Naive thymus-derived CD4-positive, alpha-beta T cell (primary cell): ENCODE results near the gene GPR158. TPM values are rescaled to one million over a fixed set of nuclear protein-coding genes. Genes with fewer than 3 reads are reported as not detected.

Experiments used
- ATAC-seq: fragments of 150-1000 bp; cut with Tn5 transposase; 2 replicates; pipeline ENCODE4 v1.10.0; 2021; ENCODE audit warnings: mild to moderate bottlenecking, moderate library complexity
- CTCF ChIA-PET: fragments of 350-600 bp; sonication (Branson Sonifier 250); formaldehyde crosslinking; loops from one replicate; lab custom pipeline; 2021; ENCODE audit warnings: antibody characterized with exemption; lab: Charles Lee
- POLR2A ChIA-PET: fragments of 350-600 bp; sonication (Branson Sonifier 250); formaldehyde crosslinking; loops from one replicate; lab custom pipeline; 2021; ENCODE audit warnings: antibody characterized with exemption, inconsistent platforms; lab: Charles Lee
- DNase-seq, 9 donors: peaks; one replicate each; pipeline versions ENCODE4 v3.0.0 to v3.0.0-alpha.2; 2020 to 2022; ENCODE audit warnings: mixed read lengths in 1 of 9
- H3K27ac ChIP-seq: one replicate; pipeline ENCODE4 v1.7.0; 2013; ENCODE audit warnings: mild to moderate bottlenecking, low read depth, low read length, moderate library complexity
- H3K27me3 ChIP-seq, 2 donors: one replicate each; pipeline ENCODE4 v1.7.0; 2013; ENCODE audit warnings: low read length in 2 of 2, mild to moderate bottlenecking in 2 of 2, moderate library complexity in 2 of 2; ENCODE audit not compliant: control insufficient read depth in 2 of 2, insufficient read depth in 2 of 2
- H3K36me3 ChIP-seq, 3 experiments: 1 replicate in 2 of 3; 2 replicates in 1 of 3; pipeline ENCODE4 v1.7.0; 2013; ENCODE audit warnings: low read length in 3 of 3, mild to moderate bottlenecking in 3 of 3, moderate library complexity in 1 of 3; ENCODE audit not compliant: insufficient read depth in 3 of 3, control insufficient read depth in 2 of 3
- H3K4me1 ChIP-seq, 2 donors: one replicate each; pipeline ENCODE4 v1.7.0; 2013; ENCODE audit warnings: low read length in 2 of 2, mild to moderate bottlenecking in 2 of 2, moderate library complexity in 1 of 2; ENCODE audit not compliant: control insufficient read depth in 2 of 2, insufficient read depth in 2 of 2
- H3K4me3 ChIP-seq: 2 replicates; pipeline ENCODE4 v1.7.0; 2013; ENCODE audit warnings: mild to moderate bottlenecking, low read length
- H3K9me3 ChIP-seq, 3 experiments: 1 replicate in 2 of 3; 2 replicates in 1 of 3; pipeline ENCODE4 v1.7.0; 2013; ENCODE audit warnings: low read length in 3 of 3; ENCODE audit not compliant: control insufficient read depth in 2 of 3
- H3K27ac Mint-ChIP-seq, 9 donors: one replicate each; pipeline ENCODE4 v1.8.0; 2020 to 2022; ENCODE audit warnings: mixed read lengths in 9 of 9, mild to moderate bottlenecking in 8 of 9, moderate library complexity in 5 of 9, inconsistent platforms in 2 of 9
- H3K27me3 Mint-ChIP-seq, 5 donors: one replicate each; pipeline ENCODE4 v1.8.0; 2021 to 2022; ENCODE audit warnings: mixed read lengths in 5 of 5, mild to moderate bottlenecking in 1 of 5
- H3K36me3 Mint-ChIP-seq, 5 donors: one replicate each; pipeline ENCODE4 v1.8.0; 2020 to 2022; ENCODE audit warnings: mixed read lengths in 5 of 5, mild to moderate bottlenecking in 3 of 5, inconsistent platforms in 1 of 5
- H3K4me1 Mint-ChIP-seq, 7 donors: one replicate each; pipeline ENCODE4 v1.8.0; 2020 to 2022; ENCODE audit warnings: mixed read lengths in 7 of 7, mild to moderate bottlenecking in 3 of 7, inconsistent platforms in 1 of 7
- H3K4me3 Mint-ChIP-seq, 10 donors: one replicate each; pipeline ENCODE4 v1.8.0; 2020 to 2022; ENCODE audit warnings: mild to moderate bottlenecking in 10 of 10, mixed read lengths in 10 of 10, moderate library complexity in 6 of 10, inconsistent platforms in 2 of 10
- H3K9me3 Mint-ChIP-seq, 11 donors: one replicate each; pipeline ENCODE4 v1.8.0; 2020 to 2022; ENCODE audit warnings: mixed read lengths in 11 of 11, mild to moderate bottlenecking in 4 of 11, inconsistent platforms in 1 of 11, moderate library complexity in 1 of 11
- intact Hi-C, 2 donors: fragments of 100-400 bp; cut with micrococcal nuclease; formaldehyde crosslinking; loops; one replicate each; pipeline ENCODE4 v1.15.1; 2023
- polyA plus RNA-seq, 2 donors: library from polyadenylated mRNA; unstranded; fragments of 300-500 nt; fragmentation: Illumina TruSeq; gene quantifications; one replicate each; pipeline ENCODE4 v1.2.3, GENCODE V29; 2021
- total RNA-seq, 6 experiments: library from RNA in 5 of 6; stranded (reverse) in 5 of 6; gene quantifications; 1 replicate in 5 of 6; 2 replicates in 1 of 6; pipeline ENCODE4 v1.2.3 and lab custom pipeline; 2021 to 2026

GPR158 gene
- total and polyA plus RNA-seq, 7 experiments from 2014 or later, result not detected

DNA sequence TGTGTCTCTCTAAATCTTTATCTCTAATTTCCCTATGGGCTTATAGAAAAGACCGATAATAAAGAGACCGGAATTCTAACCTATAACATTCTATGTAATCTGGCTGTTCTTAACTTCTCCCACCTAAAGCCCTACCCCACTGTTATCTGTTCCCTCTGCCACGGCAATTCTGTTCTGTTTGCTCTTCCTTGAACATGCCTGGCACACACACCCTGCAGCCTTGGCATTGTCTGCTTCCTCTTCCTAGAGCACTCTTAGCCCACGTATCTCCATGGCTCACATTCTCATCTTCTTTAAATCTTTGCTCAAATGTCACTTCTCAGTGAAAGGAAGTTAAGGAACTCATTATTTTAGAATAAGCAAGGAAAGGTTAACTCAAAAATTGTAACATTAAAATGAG is 309.2 kb downstream of the GPR158 start:
- no peak for ATAC-seq
- Mint-ChIP-seq H3K4me1 (no peaks in the 10 kb centered on the region), H3K4me3 (no peak overlapping the region), H3K36me3 (peaks cover 0 to 8% (median 0%) of the 10 kb centered on the region in 5 donors), H3K9me3 (peaks cover 2 to 38% (median 14%) of the 10 kb centered on the region in 11 donors), H3K27ac (no peak overlapping the region), H3K27me3 (peaks cover 0 to 5% (median 0%) of the 10 kb centered on the region in 5 donors)
- no peak overlapping the region for H3K4me3 ChIP-seq
- no peaks in the 10 kb centered on the region for H3K4me1 ChIP-seq
- DNase-seq, result no peak
- H3K9me3 ChIP-seq, result no peaks in the 10 kb centered on the region
- no peaks in the 10 kb centered on the region for H3K36me3 ChIP-seq
- intact Hi-C loops, result no loop called here
- no peak overlapping the region for H3K27ac ChIP-seq
- POLR2A ChIA-PET, result no interaction called here
- CTCF ChIA-PET, result no interaction called here
- H3K27me3 ChIP-seq, result no peaks in the 10 kb centered on the region

DNA sequence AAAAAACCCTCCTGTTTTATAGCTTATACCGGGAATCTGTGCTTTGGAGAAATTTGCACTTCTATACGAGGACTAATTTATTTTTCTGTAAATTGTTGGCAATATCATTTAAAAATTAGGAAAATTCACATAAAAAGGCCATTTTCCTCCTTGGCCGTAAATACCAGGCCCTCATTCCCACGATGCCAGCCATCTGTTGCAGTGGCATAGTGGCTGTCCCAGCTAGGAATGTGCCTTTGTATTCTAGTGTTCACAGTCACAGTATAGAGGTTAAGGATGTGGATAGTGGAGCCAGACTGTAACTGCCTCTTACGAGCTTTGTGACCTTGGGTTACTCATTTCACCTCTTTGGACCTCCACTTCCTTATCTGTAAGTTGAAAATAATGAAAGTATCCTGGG is 312.5 kb downstream of the GPR158 start:
- intact Hi-C loops, result no loop called here
- H3K4me1 Mint-ChIP-seq, result no peaks in the 10 kb centered on the region
- H3K4me3 Mint-ChIP-seq, result no peak overlapping the region
- no peaks in the 10 kb centered on the region for H3K27me3 ChIP-seq
- no peak overlapping the region for H3K27ac Mint-ChIP-seq
- peaks cover 0 to 8% (median 0%) of the 10 kb centered on the region in 5 donors for H3K36me3 Mint-ChIP-seq
- ChIA-PET CTCF (no interaction called here), POLR2A (no interaction called here)
- DNase-seq (no peak), ATAC-seq (no peak)
- H3K27me3 Mint-ChIP-seq, result no peaks in the 10 kb centered on the region
- H3K9me3 Mint-ChIP-seq, result peaks cover 2 to 32% (median 9%) of the 10 kb centered on the region in 11 donors
- no peaks in the 10 kb centered on the region for H3K9me3 ChIP-seq
- no peaks in the 10 kb centered on the region for H3K36me3 ChIP-seq
- no peak overlapping the region for H3K27ac ChIP-seq
- no peaks in the 10 kb centered on the region for H3K4me1 ChIP-seq
- H3K4me3 ChIP-seq, result no peak overlapping the region

DNA sequence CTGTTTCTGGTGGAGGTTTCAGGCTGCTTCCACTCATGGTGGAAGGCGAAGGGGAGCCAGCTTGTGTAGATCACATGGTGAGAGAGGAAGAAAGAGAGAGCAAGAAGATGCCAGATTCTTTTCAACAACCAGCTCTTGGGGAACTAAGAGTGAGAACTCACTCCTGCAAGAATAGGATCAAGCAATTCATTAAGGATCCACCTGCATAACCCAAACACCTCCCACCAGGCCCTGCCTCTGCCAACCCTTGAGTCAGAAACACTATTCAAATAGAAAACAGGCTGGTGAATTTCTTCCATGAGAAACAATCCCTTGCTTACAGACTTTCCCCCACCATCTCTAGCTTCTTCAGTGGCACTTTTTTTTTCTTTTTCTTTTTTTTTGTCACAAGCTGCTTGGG is 317.2 kb downstream of the GPR158 start:
- no peaks in the 10 kb centered on the region for H3K27me3 Mint-ChIP-seq
- no peaks in the 10 kb centered on the region for H3K36me3 ChIP-seq
- DNase-seq, result no peak
- CTCF ChIA-PET, result no interaction called here
- no peak overlapping the region for H3K27ac Mint-ChIP-seq
- no peaks in the 10 kb centered on the region for H3K36me3 Mint-ChIP-seq
- H3K4me3 ChIP-seq, result no peak overlapping the region
- H3K27ac ChIP-seq, result no peak overlapping the region
- intact Hi-C loops, result no loop called here
- POLR2A ChIA-PET, result no interaction called here
- H3K4me1 Mint-ChIP-seq, result no peaks in the 10 kb centered on the region
- H3K9me3 ChIP-seq, result no peaks in the 10 kb centered on the region
- H3K27me3 ChIP-seq, result no peaks in the 10 kb centered on the region
- no peaks in the 10 kb centered on the region for H3K4me1 ChIP-seq
- H3K9me3 Mint-ChIP-seq, result peaks cover 0 to 13% (median 2%) of the 10 kb centered on the region in 11 donors
- H3K4me3 Mint-ChIP-seq, result no peak overlapping the region
- no peak for ATAC-seq

DNA sequence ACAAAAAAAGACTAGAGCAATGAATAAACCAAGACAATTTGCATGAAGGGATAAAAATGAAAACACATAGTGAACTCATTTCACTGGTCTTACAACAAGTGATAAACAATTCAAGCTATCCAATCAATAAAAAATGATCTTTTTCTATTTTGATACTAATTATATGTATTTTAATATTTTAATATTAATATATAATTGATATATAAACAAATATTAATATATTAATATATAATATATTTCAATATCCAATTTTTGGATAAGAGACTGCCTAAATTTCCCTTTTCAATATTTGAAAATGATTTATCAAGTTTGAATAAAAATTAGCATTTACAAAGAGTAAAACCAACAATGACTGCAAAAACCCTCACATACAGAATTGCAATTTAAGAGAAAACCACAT is 317.9 kb downstream of the GPR158 start:
- POLR2A ChIA-PET, result no interaction called here
- H3K4me3 ChIP-seq, result no peak overlapping the region
- DNase-seq, result no peak
- H3K27ac Mint-ChIP-seq, result no peak overlapping the region
- H3K9me3 Mint-ChIP-seq, result peaks cover 0 to 18% (median 2%) of the 10 kb centered on the region in 11 donors
- no peaks in the 10 kb centered on the region for H3K27me3 ChIP-seq
- H3K4me1 Mint-ChIP-seq, result no peaks in the 10 kb centered on the region
- H3K4me3 Mint-ChIP-seq, result no peak overlapping the region
- intact Hi-C loops, result no loop called here
- no peaks in the 10 kb centered on the region for H3K36me3 Mint-ChIP-seq
- H3K36me3 ChIP-seq, result no peaks in the 10 kb centered on the region
- H3K27ac ChIP-seq, result no peak overlapping the region
- H3K27me3 Mint-ChIP-seq, result no peaks in the 10 kb centered on the region
- H3K9me3 ChIP-seq, result no peaks in the 10 kb centered on the region
- CTCF ChIA-PET, result no interaction called here
- no peak for ATAC-seq
- no peaks in the 10 kb centered on the region for H3K4me1 ChIP-seq

DNA sequence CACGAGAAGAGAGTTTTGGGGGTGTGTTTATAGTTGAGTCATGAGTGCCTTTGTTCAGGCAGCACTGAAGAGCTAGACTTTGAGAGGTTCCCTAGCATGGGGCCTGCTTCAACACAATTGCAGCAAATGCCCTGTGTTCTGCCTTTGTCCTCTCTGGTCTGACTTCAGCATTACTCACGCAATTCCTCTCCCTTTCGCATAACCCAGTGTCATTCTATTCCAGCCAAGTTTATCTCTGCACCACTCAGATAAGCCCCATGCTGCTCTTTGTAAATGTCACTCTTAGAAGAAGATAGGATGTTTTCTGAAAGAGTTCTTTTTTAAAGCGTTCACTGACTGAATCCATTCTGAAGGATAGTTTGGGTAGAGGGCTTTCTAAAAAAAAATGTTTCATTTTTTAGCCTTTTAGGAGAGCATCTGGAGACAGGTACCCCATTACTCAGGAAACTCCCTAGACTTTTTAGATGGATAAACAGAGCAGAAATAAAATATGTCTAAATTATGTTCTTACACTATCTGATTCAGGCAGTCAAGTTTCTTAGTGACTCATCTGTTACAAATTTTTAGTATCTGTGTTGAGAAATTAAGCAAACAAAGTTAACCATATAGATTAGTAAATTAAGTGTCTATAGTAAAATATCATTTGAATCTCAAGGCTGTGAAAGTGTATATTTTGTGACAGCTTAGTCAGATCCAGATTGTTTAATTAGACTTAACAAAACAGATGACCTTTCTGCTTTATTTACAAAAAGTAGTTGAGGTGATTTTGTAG is 318.5 kb downstream of the GPR158 start:
- DNase-seq (no peak), ATAC-seq (no peak)
- Mint-ChIP-seq H3K36me3 (no peaks in the 10 kb centered on the region), H3K27ac (no peak overlapping the region), H3K9me3 (peaks cover 0 to 18% (median 0%) of the 10 kb centered on the region in 11 donors), H3K4me1 (no peaks in the 10 kb centered on the region), H3K27me3 (no peaks in the 10 kb centered on the region), H3K4me3 (no peak overlapping the region)
- no peaks in the 10 kb centered on the region for H3K9me3 ChIP-seq
- intact Hi-C loops, result no loop called here
- ChIA-PET CTCF (no interaction called here), POLR2A (no interaction called here)
- H3K4me3 ChIP-seq, result no peak overlapping the region
- no peaks in the 10 kb centered on the region for H3K27me3 ChIP-seq
- no peak overlapping the region for H3K27ac ChIP-seq
- no peaks in the 10 kb centered on the region for H3K36me3 ChIP-seq
- H3K4me1 ChIP-seq, result no peaks in the 10 kb centered on the region

DNA sequence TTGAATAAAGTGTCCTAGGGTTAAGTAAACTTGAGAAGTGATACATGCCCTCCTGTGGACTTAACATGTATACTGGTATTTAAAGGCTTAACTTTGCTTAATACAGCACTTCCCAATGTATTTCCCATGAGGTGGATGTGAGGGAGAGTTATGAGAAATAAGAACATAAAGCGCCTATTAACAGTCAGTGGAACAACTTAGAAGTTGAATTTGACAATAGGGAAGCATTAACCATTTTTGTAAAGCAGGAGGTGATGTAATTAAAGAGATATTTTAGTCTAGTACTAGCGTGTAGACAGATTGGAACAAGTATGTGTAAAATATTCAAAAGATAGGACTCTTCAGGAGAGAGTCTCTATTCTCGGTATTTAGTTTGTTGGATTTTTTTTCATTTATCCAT is 322.4 kb downstream of the GPR158 start:
- no peaks in the 10 kb centered on the region for H3K9me3 ChIP-seq
- H3K27me3 ChIP-seq, result no peaks in the 10 kb centered on the region
- intact Hi-C loops, result no loop called here
- no peak overlapping the region for H3K4me3 Mint-ChIP-seq
- H3K36me3 Mint-ChIP-seq, result no peaks in the 10 kb centered on the region
- no peak for DNase-seq
- no peak overlapping the region for H3K27ac ChIP-seq
- H3K27me3 Mint-ChIP-seq, result no peaks in the 10 kb centered on the region
- no peak overlapping the region for H3K4me3 ChIP-seq
- no peaks in the 10 kb centered on the region for H3K4me1 ChIP-seq
- POLR2A ChIA-PET, result no interaction called here
- no peak for ATAC-seq
- H3K9me3 Mint-ChIP-seq, result peaks cover 0 to 8% (median 0%) of the 10 kb centered on the region in 11 donors
- CTCF ChIA-PET, result no interaction called here
- no peaks in the 10 kb centered on the region for H3K4me1 Mint-ChIP-seq
- no peaks in the 10 kb centered on the region for H3K36me3 ChIP-seq
- H3K27ac Mint-ChIP-seq, result no peak overlapping the region

DNA sequence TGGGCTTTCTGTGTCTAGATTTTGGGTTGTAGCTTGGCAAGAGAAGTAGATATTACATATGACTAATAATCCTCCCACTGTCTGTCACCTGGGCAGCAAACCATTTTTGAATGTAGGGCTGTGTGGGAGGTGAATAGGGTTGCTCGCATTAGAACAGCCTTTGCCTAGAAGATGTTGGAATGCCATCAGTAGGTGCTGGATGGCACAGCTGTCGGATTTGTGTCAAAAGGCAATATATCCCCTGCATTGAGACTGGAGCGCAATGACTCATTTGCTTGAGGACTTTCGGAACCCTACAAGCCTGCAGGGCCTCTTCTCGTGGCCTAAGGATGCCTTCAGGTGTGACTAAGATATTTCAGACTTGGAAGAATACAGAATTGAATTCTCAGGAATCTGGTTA is 323.8 kb downstream of the GPR158 start:
- Histone ChIP-seq H3K9me3 (no peaks in the 10 kb centered on the region), H3K4me1 (no peaks in the 10 kb centered on the region), H3K27me3 (no peaks in the 10 kb centered on the region), H3K4me3 (no peak overlapping the region), H3K27ac (no peak overlapping the region), H3K36me3 (no peaks in the 10 kb centered on the region)
- intact Hi-C loops, result no loop called here
- Mint-ChIP-seq H3K9me3 (peaks cover 0 to 6% (median 0%) of the 10 kb centered on the region in 11 donors), H3K4me1 (no peaks in the 10 kb centered on the region), H3K36me3 (no peaks in the 10 kb centered on the region), H3K4me3 (no peak overlapping the region), H3K27ac (no peak overlapping the region), H3K27me3 (no peaks in the 10 kb centered on the region)
- no peak for ATAC-seq
- ChIA-PET CTCF (no interaction called here), POLR2A (no interaction called here)
- no peak for DNase-seq
